Ectodermal cell (in vitro differentiated cells): ENCODE data around the gene TMX1.

ENCODE experiments used
- H3K27ac ChIP-seq: 2 replicates; pipeline ENCODE4 v1.7.0; 2013; ENCODE audit warnings: mild to moderate bottlenecking, low read depth, low read length; ENCODE audit not compliant: insufficient read depth, poor library complexity, severe bottlenecking
- H3K27me3 ChIP-seq: 2 replicates; pipeline ENCODE4 v1.7.0; 2013; ENCODE audit warnings: mild to moderate bottlenecking, low read length; ENCODE audit not compliant: insufficient read depth, control insufficient read depth, poor library complexity, severe bottlenecking
- H3K36me3 ChIP-seq: one replicate; pipeline ENCODE4 v1.7.0; 2013; ENCODE audit warnings: low read length; ENCODE audit not compliant: control insufficient read depth, insufficient read depth
- H3K4me1 ChIP-seq: one replicate; pipeline ENCODE4 v1.7.0; 2013; ENCODE audit warnings: low read length; ENCODE audit not compliant: control insufficient read depth, insufficient read depth
- H3K4me3 ChIP-seq: 2 replicates; pipeline ENCODE4 v1.7.0; 2013; ENCODE audit warnings: low read depth, low read length, control low read depth; ENCODE audit not compliant: insufficient read depth
- H3K9me3 ChIP-seq: 2 replicates; pipeline ENCODE4 v1.7.0; 2013; ENCODE audit warnings: mild to moderate bottlenecking, low read length, moderate library complexity; ENCODE audit not compliant: control insufficient read depth
- WGBS, 2 experiments: methylation state at CpG; one replicate each; pipeline ENCODE4 v1.1.7; 2013; ENCODE audit warnings: missing lambda C conversion rate in 2 of 2; 5-methylcytosine and 5-hydroxymethylcytosine counted together

TMX1 gene

DNA sequence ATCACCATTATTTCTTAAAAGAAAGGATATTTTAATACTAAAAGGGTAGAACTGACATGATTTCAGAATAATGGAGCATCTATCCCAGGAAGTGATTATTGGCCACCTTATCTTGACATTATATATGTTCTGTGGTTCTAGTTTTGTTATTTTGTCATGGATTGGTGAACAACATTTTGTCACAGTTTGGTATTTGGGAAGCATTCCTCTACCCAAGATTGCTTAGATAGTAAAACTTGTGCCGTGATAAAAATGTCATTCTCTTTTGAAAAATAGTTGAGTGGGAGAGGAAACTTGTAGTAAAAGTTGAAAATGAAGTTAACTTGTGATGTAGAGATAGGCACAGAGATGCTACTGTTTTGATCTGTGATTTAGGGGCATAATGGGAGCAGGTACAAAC is 65.7 kb downstream of the TMX1 start:
- H3K9me3 ChIP-seq = no peaks in the 10 kb centered on the region
- H3K27ac ChIP-seq = no peak overlapping the region
- peaks cover 3% of the 10 kb centered on the region for H3K4me1 ChIP-seq
- WGBS, 2 experiments = 94 to 100% methylated on average over 1 of the region's 1 CpG
- no peaks in the 10 kb centered on the region for H3K36me3 ChIP-seq
- H3K4me3 ChIP-seq = no peak overlapping the region
- no peaks in the 10 kb centered on the region for H3K27me3 ChIP-seq
